Endothelial cell of umbilical vein (primary cell): ENCODE measurements around the gene EIF2B1. TPM values are rescaled to one million over a fixed set of nuclear protein-coding genes. Genes with fewer than 3 reads are reported as not detected.

ENCODE experiments used
- BruUV-seq: library from RNA; stranded (reverse); fragments of 400-500 nt; replicated peaks from 2 replicates; lab custom pipeline; 2021; lab: Mats Ljungman, UMichigan
- CTCF ChIA-PET: fragments of 300-600, 350-600 bp; sonication (Branson Sonifier 250); formaldehyde crosslinking; loops from one replicate; lab custom pipeline; 2021; ENCODE audit warnings: antibody characterized with exemption, inconsistent platforms; lab: Charles Lee
- POLR2A ChIA-PET: fragments of 300-600, 350-600 bp; sonication (Branson Sonifier 250); formaldehyde crosslinking; loops from one replicate; lab custom pipeline; 2021; ENCODE audit warnings: antibody characterized with exemption, inconsistent platforms; lab: Charles Lee
- DNase-seq: peaks from one replicate; pipeline ENCODE4 v3.0.0-alpha.2; 2011; ENCODE audit warnings: low read depth, low spot score
- FAIRE-seq: peaks from 2 replicates; lab custom pipeline; 2011; peaks lifted over from hg19 to GRCh38; lab: Jason Lieb, UNC
- H2AFZ ChIP-seq: 2 replicates; pipeline ENCODE4 v1.6.0; 2012; ENCODE audit warnings: low read depth, low read length, control low read depth, inconsistent platforms
- H3K27ac ChIP-seq: 2 replicates; pipeline ENCODE4 v1.5.1; 2011; ENCODE audit warnings: low read depth, mild to moderate bottlenecking, control low read depth, low read length, moderate library complexity; ENCODE audit not compliant: insufficient read depth
- H3K27me3 ChIP-seq, 2 experiments: 2 replicates each; pipeline versions ENCODE4 v1.6.0 to v1.6.1; 2011; ENCODE audit warnings: low read length in 2 of 2, mixed read lengths in 1 of 2; ENCODE audit not compliant: control insufficient read depth in 2 of 2, insufficient read depth in 2 of 2
- H3K36me3 ChIP-seq, 2 experiments: 2 replicates in 1 of 2; 3 replicates in 1 of 2; pipeline ENCODE4 v1.5.1; 2011; ENCODE audit warnings: low read length in 2 of 2, mild to moderate bottlenecking in 1 of 2, moderate library complexity in 1 of 2; ENCODE audit not compliant: control insufficient read depth in 2 of 2, insufficient read depth in 2 of 2; ENCODE audit errors: extremely low read depth in 1 of 2
- H3K4me1 ChIP-seq: 3 replicates; pipeline ENCODE4 v1.5.1; 2011; ENCODE audit warnings: mild to moderate bottlenecking, low read length; ENCODE audit not compliant: control insufficient read depth, insufficient read depth; ENCODE audit errors: extremely low read depth
- H3K4me2 ChIP-seq: 2 replicates; pipeline ENCODE4 v1.6.1; 2011; ENCODE audit warnings: low read length, control low read depth, mixed read lengths; ENCODE audit not compliant: insufficient read depth
- H3K4me3 ChIP-seq, 3 experiments: fragments of 200-600 bp in 1 of 3; sonication (generic), shearing (Covaris generic) in 1 of 3; replicated peaks in 1 of 3; 2 replicates each; pipeline ENCODE4 v1.5.1; 2011 to 2016; ENCODE audit warnings: control low read depth in 3 of 3, low read length in 3 of 3, mild to moderate bottlenecking in 2 of 3, inconsistent platforms in 1 of 3, low read depth in 1 of 3, moderate library complexity in 1 of 3; ENCODE audit not compliant: insufficient read depth in 1 of 3
- H3K79me2 ChIP-seq: 2 replicates; pipeline ENCODE4 v1.6.0; 2012; ENCODE audit warnings: low read length, inconsistent platforms; ENCODE audit not compliant: control insufficient read depth, insufficient read depth
- H3K9ac ChIP-seq: replicated peaks from 2 replicates; pipeline ENCODE3; 2011; ENCODE audit warnings: low read length, control low read depth; ENCODE audit not compliant: insufficient read depth; ENCODE audit errors: extremely low read depth
- H3K9me1 ChIP-seq: replicated peaks from 3 replicates; pipeline ENCODE4 v1.6.0; 2011; ENCODE audit warnings: mild to moderate bottlenecking, low read length; ENCODE audit not compliant: control insufficient read depth, insufficient read depth; ENCODE audit errors: extremely low read depth
- H3K9me3 ChIP-seq: replicated peaks from 2 replicates; pipeline ENCODE4 v1.5.1; 2012; ENCODE audit warnings: low read length, inconsistent platforms; ENCODE audit not compliant: control insufficient read depth, insufficient read depth
- H4K20me1 ChIP-seq: replicated peaks from 2 replicates; pipeline ENCODE3; 2011; ENCODE audit warnings: mild to moderate bottlenecking, low read length; ENCODE audit not compliant: control insufficient read depth, insufficient read depth; ENCODE audit errors: extremely low read depth
- EZH2 ChIP-seq: IDR thresholded peaks from 2 replicates; pipeline ENCODE4 v1.6.1; 2012; ENCODE audit warnings: borderline replicate concordance, low read depth, mild to moderate bottlenecking, moderate library complexity, low read length, inconsistent platforms; ENCODE audit not compliant: severe bottlenecking
- GATA2 ChIP-seq: IDR thresholded peaks from 2 replicates; pipeline ENCODE4 v1.7.0; 2011; ENCODE audit warnings: low read depth, mild to moderate bottlenecking, moderate library complexity, mixed read lengths, low read length; ENCODE audit not compliant: insufficient read length, insufficient read depth
- POLR2A ChIP-seq: IDR thresholded peaks from 2 replicates; pipeline ENCODE4 v1.6.1; 2012; ENCODE audit warnings: low read depth, mild to moderate bottlenecking, control low read depth, low read length
- POLR2AphosphoS5 ChIP-seq: IDR thresholded peaks from 2 replicates; pipeline ENCODE4 v1.6.1; 2012; ENCODE audit warnings: low read depth, mild to moderate bottlenecking, control low read depth, low read length, moderate library complexity; ENCODE audit not compliant: insufficient read depth
- dilution Hi-C: fragments of 300-500 bp; cut with MboI; formaldehyde crosslinking; loops from one replicate; pipeline ENCODE4 v1.15.0; 2019; ENCODE audit warnings: low sequenced_read_pairs; ENCODE audit not compliant: extremely low pct_ligation_motif_present
- intact Hi-C: fragments of 100-400 bp; cut with micrococcal nuclease; formaldehyde crosslinking; loops from one replicate; pipeline ENCODE4 v1.10.0; 2022
- polyA plus RNA-seq, 4 experiments: library from polyadenylated mRNA; depleted of rRNA in 3 of 4; stranded (reverse) in 3 of 4; unstranded in 1 of 4; fragments of >200 nt; gene quantifications; 2 replicates each; pipeline versions ENCODE4 v1.2.1 to v1.2.3, GENCODE V29; 2011 to 2012; ENCODE audit warnings: missing spikeins in 1 of 4
- total RNA-seq: library from RNA; stranded (reverse); gene quantifications from 2 replicates; pipeline ENCODE4 v1.2.3, GENCODE V29; 2021
- TF ChIP-seq, protein P1 (sequence below): IDR thresholded peaks from 2 replicates; pipeline ENCODE4 v1.6.1; 2011; ENCODE audit not compliant: insufficient read depth, insufficient read length

Gene EIF2B1
- total and polyA plus RNA-seq, 2 donors (not counting 3 experiments of a cell fraction or from before 2014, with no cell fraction given) = 32.6 to 61.8 TPM

DNA sequence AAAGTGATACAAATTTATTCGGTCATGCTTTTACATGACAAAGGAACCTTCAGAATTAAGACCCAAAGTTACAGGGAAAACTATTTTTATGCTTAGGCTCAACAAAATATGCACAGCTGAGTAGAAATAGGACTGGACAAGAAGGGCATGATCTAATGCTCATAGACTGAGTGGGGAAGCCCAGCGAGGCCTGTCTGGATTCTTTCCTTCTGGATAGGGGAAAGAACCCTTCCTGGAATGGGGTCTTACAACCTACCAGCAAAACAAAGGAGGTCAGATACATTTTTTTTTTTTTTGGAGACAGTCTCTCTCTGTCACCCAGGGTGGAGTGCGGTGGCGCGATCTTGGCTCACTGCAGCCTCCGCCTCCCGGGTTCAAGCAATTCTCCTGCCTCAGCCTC, 33.8 kb downstream of the EIF2B1 start:
- BruUV-seq = no TSS peak
- no peak for DNase-seq
- Histone ChIP-seq H3K4me3 (no peak overlapping the region), H3K9me3 (no peaks in the 10 kb centered on the region), H2AFZ (no peak overlapping the region), H3K27ac (no peak overlapping the region), H3K79me2 (peaks cover 44% of the 10 kb centered on the region), H3K27me3 (no peaks in the 10 kb centered on the region), H4K20me1 (no peaks in the 10 kb centered on the region), H3K9me1 (no peaks in the 10 kb centered on the region), H3K9ac (no peak overlapping the region), H3K4me1 (peaks cover 7% of the 10 kb centered on the region), H3K36me3 (peaks cover 5 to 14% of the 10 kb centered on the region in 2 experiments), H3K4me2 (no peak overlapping the region)
- POLR2A ChIA-PET = no interaction called here
- dilution Hi-C loops = loop anchor here (25.0 kb wide), 1 partner anchor 312 kb away; no protein-coding TSS in a partner anchor
- TF ChIP-seq, protein P1, sequence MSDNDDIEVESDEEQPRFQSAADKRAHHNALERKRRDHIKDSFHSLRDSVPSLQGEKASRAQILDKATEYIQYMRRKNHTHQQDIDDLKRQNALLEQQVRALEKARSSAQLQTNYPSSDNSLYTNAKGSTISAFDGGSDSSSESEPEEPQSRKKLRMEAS = no peak
- no peak for TF ChIP-seq EZH2
- no peak for TF ChIP-seq GATA2
- no peak for TF ChIP-seq POLR2AphosphoS5
- intact Hi-C loops = no loop called here
- FAIRE-seq = no peak
- CTCF ChIA-PET = no interaction called here

DNA sequence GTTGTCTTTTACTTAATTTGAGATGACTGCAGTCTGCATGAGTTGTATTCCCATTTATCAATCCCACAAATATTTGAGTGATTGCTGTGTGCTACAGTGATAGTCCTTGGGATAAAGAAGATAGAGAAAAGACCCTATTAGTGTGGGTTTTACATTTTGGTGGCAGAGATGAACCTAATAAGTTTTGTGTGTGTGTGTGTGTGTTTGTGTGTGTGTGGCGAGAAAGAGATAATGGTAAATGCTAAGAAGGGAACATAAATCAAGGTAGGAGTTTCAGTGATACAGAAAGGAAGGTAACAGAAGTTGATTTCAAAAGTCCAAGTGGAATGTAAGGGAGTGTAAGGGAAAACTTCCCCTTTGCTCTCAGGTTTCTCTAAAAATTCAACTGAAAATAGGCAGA, 34.2 kb downstream of the EIF2B1 start:
- no TSS peak for BruUV-seq
- ChIA-PET POLR2A (no interaction called here), CTCF (no interaction called here)
- H3K36me3 ChIP-seq = peaks cover 5 to 14% of the 10 kb centered on the region in 2 experiments
- dilution Hi-C loops (no loop called here), intact Hi-C loops (no loop called here)
- no peaks in the 10 kb centered on the region for H3K27me3 ChIP-seq
- no peak overlapping the region for H3K9ac ChIP-seq
- peaks cover 7% of the 10 kb centered on the region for H3K4me1 ChIP-seq
- no peak overlapping the region for H3K27ac ChIP-seq
- no peak overlapping the region for H2AFZ ChIP-seq
- peaks cover 42% of the 10 kb centered on the region for H3K79me2 ChIP-seq
- FAIRE-seq = no peak
- H3K9me1 ChIP-seq = no peaks in the 10 kb centered on the region
- H3K4me2 ChIP-seq = no peak overlapping the region
- no peak overlapping the region for H3K4me3 ChIP-seq
- DNase-seq = no peak
- no peak for TF ChIP-seq POLR2A
- no peaks in the 10 kb centered on the region for H4K20me1 ChIP-seq
- no peaks in the 10 kb centered on the region for H3K9me3 ChIP-seq
